RPMI7951 (cell line): Measurements from ENCODE around the gene THSD4. TPM values are rescaled to one million over a fixed set of nuclear protein-coding genes. Genes with fewer than 3 reads are reported as not detected.
A peak's percentile ranks its signal among the peaks of the same experiment; 100 is the strongest.
"Not testable (repeated sequence)": the region's sequence is repeated elsewhere in the genome, so short reads cannot be mapped to it uniquely, and the experiment has no call there.

ENCODE experiments used
- DNase-seq: peaks from one replicate; pipeline ENCODE4 v3.0.0-alpha.2; 2012; ENCODE audit warnings: low read depth
- total RNA-seq: library from RNA; depleted of rRNA; stranded (reverse); fragments of >200 nt; shearing (Covaris generic); gene quantifications from 2 replicates; pipeline ENCODE4 v1.2.3, GENCODE V29; 2014

The THSD4 gene
- total RNA-seq, 1 experiment from 2014 or later, result 25.2 TPM

DNA sequence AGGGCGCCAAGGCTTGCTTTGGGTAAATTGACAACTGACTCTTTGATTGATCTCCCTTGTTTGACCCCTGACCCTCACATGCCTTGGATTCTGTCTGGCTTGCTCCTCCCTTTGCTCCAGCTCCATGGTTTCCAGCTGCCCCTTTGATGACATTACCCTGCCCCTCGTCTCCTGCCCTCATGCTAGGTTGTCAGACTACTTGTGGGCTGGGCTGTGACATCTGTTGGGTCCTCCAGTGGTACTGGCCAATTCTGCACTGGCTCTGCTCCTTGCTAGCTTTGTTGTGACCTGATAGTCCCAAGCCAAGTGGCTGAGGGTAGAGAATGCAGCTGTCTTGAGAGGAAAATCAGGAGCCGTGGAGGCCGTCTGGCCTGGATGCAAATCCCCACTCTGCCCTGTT, 6.2 kb downstream of the THSD4 start:
- DNase-seq, result no peak

DNA sequence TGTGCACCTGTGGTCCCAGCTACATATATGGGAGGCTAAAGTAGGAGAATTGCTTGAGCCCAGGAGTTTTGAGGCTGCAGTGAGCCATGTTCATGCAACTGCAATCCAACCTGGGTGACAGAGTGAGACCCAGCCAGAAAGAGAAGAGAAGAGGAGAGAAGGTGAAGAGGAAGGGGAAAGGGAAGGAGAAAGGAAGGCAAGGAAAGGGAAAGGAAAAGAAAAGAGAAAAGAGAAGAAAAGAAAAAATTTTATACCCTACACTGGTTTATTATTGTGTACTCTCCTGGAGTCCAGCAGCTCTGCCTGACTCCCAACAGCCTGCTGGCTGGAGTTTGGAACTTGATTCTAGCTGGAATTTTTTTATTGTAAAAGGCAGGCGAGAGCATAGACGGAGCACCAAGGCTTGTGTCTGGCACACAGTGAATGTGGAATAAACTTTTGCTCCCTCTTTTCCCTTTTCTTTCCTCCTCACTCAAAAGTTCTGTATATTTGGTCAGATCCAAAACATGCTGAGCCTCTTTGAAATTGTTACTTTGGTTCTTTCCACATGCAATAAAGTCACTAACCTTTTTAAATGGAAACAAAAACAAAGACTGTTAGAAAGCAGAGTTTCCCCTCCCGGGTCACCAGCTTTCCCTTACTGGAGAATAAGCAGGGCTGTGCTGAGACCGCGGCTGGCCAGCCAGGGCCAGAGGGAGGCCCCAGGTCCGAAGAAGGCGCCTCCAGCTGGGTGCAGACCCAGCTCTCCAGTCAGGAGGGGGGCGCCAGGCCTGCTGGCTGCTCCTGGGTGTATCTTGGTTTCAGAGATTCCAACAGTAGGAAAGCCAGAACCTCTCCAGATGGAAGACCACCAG, 9.9 kb downstream of the THSD4 start:
- DNase-seq, result no peak

DNA sequence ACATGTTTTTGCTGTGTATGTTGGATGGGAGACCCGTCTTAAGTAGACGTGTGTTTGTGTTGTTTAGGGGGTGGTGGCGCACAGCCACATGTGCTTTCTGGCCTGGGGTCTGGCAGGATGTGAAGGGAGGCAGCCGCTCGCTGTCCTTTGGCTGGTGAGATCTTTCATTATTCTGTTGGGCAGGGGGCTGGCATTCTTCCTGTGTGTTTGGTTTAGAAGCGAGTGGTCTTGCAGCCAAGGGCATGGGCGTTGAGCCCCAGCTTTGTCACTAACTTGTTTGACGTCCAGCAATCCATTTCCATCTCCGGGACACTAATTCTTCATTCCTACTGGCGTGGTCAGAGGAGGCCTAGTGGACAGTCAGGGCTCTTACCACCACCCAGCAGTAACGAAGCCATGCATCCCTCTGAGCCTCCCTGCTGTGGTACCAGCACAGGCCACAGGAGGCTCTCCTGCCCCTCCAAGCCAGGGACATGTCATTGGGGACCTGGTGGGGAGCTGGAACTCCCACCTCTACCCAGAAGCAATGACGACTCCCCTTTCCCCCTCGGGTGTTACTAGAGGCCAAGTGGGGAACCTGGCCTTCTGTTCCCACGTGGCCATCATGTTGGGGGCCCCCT, 10.7 kb downstream of the THSD4 start:
- peak; percentile 70 for DNase-seq

DNA sequence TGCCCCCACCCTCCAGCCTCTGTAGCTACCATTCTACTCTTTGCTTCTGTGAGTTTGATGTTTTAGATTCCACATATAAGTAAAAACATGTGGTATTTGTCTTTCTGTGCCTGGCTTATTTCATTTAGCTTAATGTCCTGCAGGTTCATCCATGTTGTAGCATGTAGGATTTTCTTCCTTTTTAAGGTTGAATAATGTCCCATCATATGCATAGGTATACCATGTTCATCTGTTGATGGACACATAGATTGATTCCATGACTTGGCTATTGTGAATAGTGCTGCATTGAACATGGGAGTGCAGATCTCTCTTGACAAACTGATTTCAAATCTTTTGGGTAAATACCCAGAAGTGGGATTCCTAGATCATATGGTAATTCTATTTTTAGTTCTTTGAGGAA, 11.8 kb downstream of the THSD4 start:
- DNase-seq, result no peak

DNA sequence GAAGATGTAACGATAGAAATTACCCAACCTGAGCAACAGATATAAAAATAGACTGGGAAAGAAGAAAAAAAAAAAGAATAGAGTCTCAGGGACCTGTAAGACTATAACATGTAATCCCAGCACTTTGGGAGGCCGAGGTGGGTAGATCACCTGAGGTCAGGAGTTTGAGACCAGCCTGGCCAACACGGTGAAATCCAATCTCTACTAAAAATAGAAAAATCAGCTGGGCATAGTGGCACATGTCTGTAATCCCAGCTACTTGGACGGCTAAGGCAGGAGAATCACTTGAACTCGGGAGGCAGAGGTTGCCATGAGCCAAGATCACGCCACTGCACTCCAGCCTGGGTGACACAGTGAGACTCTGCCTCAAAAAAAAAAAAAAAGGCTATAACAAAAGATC, 12.9 kb downstream of the THSD4 start:
- not testable (repeated sequence) for DNase-seq

DNA sequence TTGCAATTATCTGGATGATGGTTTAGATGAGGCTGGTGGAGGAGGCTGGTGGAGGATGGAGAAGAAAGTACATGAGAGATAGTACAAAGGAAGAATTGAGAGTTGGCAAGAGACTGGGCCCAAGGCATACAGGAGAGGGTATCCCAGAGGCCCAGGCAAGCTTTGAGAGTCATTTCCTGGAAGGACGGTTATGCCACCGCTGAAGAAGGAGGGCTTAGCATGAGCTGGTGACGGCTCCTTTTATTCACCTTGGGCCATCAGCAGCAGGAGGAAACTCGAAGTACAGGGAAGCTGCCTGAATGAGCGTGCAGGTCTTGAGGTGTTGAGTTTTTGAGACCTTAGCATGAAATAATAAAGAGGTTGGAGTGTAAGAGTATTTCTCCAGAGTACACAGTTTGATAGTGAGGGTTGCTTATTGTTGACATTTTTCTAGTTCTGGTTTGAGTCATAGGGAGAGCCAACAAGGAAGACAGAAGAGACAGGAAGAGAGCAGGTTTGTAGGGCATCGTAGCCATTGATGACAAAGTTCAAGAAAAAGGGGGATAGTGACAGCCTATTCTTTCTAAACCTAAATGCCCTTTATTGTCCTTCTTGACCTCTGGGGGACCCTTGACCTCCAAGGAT, 13.8 kb downstream of the THSD4 start:
- no peak for DNase-seq

DNA sequence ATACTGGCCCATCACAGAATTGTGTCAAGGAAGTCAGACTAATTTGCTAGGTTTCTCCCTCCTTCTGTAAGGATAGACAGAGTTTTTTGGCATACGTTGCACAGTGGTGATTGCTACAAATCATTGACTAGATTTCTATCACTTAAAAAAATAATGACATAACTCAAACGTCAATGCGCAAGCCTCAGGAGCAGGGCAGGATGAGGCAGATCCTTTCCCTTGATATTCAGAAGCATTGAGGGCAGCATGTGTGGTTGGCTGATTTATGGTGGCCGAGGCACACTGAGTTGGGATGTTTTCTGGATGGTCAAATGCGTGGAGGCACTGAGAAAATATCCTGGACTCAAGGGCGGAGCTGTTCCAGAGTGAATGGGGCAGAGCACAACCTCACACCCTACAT, 14.4 kb downstream of the THSD4 start:
- DNase-seq, result peak; percentile 45

DNA sequence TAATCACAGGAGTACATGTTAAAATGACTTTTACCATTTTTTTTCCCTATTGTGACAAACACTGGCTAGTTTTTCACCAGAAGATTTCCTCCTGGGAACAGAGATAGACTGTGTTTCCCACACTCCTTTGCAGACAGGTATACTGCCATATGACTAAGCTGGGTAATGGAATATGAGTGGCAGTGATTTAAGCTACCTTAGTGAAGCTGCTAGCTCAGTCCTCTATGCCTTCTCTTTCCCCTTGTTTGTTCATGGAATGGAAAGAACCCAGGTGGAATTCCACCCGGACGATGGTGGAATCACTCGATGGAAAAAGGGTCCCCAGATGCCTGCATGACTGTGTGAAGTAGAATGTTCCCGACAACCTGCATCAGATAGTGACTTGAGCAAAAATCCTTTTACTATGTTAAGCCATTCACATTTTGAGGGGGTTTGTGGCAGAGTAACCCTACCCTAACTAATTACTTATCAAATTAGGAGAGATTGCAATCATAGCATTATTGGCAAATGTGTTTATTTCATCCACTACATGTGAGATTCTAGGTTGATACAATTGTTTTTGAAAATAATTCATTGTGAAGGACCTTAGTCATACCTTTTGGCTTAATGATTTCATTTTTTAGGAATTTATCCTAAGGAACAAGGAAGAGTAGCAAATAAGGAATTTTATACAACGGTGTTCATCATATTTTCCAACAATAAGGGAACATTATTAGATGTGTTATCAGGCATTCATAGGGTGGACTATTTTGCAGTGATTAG, 16.5 kb downstream of the THSD4 start:
- no peak for DNase-seq

DNA sequence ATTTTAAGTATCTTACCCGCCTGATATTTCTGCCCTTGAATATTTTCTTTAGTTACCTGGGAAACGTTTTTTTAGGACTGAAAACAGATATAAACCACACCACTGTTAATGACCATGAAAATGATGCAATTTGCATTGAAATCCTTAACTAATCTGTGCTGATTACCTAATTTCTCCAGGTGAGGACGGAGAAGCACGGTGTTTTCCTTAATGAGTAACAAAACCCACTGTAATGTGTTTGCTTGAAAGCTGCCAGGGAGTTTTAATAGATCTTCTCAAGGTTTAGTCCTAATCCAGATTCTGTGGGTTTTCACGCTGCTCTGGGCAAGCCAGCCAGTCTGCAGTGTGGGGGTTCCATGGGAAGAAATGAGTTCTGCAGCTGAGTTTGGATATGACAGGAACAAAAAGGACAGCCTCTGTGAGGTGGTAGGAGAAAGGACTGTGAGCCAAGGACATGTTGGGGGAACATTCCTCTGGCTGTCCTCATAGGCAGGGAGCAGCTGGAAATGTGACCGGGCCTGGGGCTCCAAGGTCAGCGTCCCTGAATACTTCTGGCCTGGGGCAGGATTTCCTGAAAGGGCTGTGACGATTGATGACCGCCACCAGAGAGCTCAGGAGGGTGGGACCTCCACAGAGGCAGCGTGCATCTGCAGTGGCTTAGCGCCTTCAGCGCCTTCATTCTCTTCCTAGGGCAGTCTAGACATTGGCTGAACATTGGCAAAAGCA, 18.6 kb downstream of the THSD4 start:
- peak; percentile 65 for DNase-seq

DNA sequence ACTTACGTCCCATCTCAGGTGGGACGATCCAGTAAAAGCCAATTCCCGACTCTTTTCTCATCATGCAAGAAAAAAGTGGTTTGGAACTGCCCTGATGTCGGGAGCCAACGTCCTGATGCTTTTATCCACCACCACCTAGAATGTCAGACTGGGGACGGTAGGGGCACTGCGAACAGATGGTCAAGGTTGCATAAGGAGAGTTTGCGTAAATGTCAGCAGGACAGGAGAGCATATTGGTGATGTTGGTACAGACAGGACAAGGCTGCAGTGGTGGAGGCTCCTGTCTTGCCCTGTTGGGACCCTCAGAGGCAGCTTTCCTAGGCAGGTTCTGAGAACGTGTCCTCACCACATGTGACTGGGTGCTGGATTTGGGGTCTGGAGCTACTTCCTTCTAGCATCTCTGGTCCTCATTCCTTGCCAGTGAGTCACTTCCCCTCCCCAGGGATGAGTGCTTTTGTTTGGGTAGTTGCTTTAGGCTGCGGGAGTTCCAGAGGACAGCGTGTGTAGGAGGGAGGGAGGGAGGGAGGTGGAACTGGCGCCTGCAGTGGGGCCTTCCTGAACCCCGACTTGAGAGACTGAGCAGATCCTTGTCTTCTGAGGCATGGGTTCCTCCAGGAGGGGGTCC, 21.0 kb downstream of the THSD4 start:
- DNase-seq, result peak; percentile 98

DNA sequence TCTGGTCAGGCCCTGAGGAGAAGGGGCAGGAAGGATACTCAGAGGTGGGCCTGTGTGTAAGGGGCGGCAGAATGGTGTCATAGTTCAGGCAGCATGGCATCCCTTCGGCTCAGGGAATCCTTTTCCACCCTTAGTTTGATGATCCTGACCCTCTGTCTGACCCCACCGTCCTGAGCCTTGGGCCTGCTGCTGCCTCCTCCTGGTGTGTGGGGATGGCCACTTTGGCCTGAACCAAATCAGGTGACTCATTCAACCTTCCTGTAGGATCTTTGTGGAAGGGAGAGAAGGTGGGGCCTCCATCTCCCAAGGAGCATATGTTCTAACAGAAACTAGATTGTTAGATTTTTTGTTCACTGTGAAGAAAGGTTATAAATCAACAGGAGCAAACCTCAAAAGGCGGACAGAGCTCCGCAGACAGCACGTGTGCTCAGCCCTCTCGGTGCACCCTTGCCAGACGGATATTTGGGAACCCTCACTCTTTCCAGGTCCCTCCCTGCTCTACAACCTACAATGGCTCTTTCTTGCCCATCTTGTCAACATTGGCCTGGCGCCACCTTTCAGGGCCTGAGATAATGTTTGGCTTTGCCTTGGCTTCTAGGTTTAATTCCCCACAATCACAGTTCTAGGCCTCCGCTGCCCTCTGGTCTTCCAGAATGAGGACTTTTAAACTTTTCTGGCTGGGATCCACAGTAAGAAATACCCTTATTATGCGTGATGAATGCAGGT, 21.7 kb downstream of the THSD4 start:
- DNase-seq, result peak; percentile 89

DNA sequence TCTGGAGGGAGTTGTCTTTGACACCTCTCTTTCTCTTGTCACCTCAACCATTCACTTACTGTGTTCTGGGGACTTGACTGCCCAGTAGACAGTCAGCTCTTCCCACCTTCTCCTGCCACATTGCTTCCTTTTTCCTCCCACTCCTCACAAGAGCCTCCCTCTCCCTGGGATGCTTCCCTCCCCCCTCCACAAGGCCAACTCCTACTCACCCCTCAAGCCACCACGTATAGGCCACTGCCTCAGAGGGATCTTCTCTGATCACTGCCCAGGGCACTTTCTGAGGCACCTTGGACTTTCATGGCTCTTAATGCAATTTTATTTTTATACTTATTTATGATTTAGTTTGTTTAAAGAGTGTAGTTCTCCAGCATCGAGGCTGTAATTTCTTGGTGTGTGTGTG, 23.2 kb downstream of the THSD4 start:
- no peak for DNase-seq

DNA sequence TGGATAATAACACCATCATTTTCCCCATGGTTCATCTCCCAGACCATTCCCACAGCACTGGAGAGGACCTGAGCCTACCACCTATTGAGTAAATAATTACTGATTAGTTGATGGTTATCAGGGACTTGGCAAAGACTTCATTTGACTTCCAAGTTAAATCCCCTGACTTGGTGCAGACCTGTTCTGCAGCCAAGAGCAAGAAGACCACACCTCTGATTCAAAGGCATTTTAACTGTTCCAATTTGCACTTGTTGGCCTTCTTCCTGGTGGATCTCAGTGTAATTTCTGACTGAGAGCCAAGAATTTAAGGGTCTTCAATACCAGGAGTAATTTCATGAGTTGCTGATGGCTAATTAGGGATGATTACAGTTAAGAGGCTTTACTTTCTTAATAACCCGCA, 24.0 kb downstream of the THSD4 start:
- DNase-seq, result no peak

DNA sequence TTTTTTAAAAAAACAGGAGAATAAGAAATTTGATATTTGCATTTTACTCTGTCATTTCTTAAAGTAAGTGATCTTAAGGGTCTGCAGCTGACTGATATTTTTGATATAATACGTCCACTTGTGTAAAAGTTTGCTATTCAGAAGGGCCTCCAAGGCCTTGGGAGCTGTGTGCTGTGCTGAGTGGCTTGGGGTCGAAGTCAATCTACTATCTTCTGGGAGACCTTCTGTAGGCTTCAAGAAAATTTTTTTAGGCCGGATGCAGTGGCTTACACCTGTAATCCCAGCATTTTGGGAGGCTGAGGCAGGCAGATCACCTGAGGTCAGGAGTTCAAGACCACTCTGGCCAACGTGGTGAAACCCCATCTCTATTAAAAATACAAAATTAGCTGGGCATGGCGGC, 26.3 kb downstream of the THSD4 start:
- DNase-seq, result no peak

DNA sequence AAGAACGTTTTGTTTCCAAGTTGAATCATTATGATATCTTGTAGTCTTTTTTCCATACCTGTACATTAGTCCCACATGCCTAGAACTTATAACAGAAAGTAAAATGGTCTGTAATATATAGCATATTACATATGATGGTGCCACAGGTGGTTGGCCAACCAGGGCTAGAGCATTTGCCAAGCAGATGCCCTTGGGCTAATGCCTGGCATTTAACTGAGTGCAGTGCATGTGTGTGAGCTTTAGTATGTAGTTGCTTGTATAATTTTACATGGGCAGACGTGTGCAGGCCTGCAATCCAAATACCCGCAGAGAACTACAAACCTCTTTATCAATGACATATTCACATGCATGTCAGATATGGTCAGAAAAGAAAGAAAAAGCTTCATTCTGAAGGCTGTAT, 27.5 kb downstream of the THSD4 start:
- no peak for DNase-seq

DNA sequence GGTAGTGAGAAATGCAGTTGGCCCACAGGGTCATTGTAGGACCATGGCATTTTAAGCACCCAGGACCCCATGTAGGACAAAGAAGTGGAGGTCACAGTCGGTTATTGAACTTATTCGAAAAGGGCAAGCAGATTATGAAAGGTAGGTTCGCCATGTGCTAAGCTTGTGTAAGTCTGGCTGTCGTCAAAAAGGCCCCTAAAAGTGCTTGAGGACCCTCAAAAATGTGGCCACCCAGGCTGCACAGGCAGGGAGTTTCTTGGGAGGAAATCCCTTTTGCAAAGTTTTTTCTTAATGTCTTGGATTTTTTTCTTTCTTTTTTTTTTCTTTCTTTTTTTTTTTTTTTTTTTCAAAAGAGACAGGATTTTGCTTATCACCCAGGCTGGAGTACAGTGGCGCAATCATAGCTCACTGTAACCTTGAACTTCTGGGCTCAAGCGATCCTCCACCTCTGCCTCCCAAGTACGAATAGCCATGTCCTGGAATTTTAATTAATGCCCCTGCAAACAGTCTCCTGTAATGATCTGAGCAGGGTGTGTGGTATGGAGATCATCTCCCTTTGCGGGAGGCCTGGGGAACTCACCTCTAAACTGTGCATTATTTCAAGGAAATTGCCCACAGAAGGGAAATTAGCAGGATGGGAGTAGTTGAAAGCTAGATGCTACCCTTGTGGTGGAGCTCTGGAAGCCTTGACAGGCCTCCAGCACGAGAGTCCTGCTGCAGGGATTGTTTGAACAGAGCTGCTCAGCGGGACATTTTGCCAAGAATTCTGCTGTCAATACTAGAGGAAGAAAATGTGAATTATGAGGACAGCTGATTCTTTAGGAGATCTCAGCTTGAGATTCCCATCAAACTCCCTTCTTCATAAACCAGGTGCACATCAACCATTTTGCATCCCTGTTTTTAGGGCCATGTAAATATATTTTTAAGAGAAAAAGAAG, 28.4 kb downstream of the THSD4 start:
- peak; percentile 50 for DNase-seq

DNA sequence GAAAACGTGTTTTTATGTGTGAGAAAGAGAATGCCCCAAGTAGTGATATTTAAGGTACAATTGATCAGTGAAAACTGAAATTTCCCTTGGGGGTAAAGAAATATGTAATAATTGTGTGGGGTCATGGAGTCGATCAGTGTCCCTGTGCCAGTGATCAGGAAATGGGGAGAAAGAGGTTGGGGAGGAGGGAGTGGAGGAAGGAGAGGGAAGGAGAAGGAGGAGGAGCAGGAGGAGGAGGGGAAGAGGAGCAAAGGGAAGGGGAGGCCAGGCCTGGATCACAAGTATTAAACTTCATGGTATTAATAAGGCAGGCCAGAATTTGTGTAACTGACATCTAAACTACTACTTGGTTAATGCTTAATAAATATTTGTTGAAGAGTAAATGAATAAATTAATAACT, 30.4 kb downstream of the THSD4 start:
- DNase-seq, result no peak

DNA sequence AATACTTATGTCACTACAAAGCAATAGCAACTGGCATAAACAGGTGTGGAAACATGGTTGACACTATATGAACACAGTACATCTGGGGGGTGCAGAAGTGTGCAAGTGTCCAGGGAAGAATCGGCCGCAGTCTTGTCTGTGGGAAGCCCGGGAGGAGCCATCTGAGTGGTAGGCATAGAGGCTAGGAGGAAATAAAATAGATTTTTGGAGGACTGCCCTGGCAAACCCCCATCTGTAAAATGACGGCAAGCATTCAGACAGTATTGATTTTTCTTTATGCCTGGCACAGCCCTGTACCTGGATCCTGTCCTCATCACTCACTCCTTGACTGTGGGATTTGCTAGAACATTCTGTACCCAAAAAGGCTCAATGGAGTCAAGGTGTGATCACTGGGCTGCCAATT, 31.3 kb downstream of the THSD4 start:
- DNase-seq, result no peak

DNA sequence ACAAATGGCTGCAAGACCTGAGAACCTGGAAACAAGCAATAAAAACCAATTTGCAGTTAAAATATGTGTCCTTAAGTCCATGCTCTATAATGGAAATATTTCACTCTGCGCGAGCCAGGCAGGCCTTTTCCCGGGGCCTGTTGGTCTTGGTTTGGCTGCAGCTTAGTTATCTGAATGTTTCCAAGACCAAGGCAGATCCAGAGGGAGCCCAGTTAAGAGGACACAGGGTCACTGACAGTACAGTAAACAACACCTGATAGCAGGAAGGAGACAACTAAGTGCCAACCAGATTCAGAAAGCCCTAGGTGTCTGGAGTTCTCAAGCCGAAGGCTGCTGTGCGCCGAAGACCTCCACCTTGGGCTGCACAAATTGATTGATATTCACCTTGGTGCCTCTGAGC, 32.8 kb downstream of the THSD4 start:
- DNase-seq, result no peak
